Endodermal cell (in vitro differentiated cells): Measurements from ENCODE around the gene PLOD2. TPM values are rescaled to one million over a fixed set of nuclear protein-coding genes. Genes with fewer than 3 reads are reported as not detected.

Experiments
- DNase-seq: peaks from one replicate; pipeline ENCODE4 v3.0.0-alpha.2; 2017
- H3K27ac ChIP-seq: 2 replicates; pipeline ENCODE4 v1.5.1; 2013; ENCODE audit warnings: mild to moderate bottlenecking, low read depth, low read length, moderate library complexity
- H3K27me3 ChIP-seq: 2 replicates; pipeline ENCODE4 v1.6.1; 2013; ENCODE audit warnings: mild to moderate bottlenecking, low read length, moderate library complexity; ENCODE audit not compliant: insufficient read depth, control insufficient read depth, poor library complexity, severe bottlenecking
- H3K36me3 ChIP-seq: 2 replicates; pipeline ENCODE4 v1.7.0; 2013; ENCODE audit warnings: mild to moderate bottlenecking, low read length, moderate library complexity; ENCODE audit not compliant: control insufficient read depth, insufficient read depth
- H3K4me1 ChIP-seq: one replicate; pipeline ENCODE4 v1.7.0; 2013; ENCODE audit warnings: low read length; ENCODE audit not compliant: control insufficient read depth, insufficient read depth
- H3K4me3 ChIP-seq: 2 replicates; pipeline ENCODE4 v1.5.1; 2013; ENCODE audit warnings: mild to moderate bottlenecking, low read length, moderate library complexity
- H3K9ac ChIP-seq: 2 replicates; pipeline ENCODE4 v1.6.1; 2013; ENCODE audit warnings: mild to moderate bottlenecking, low read length, moderate library complexity; ENCODE audit not compliant: poor library complexity, severe bottlenecking; ENCODE audit errors: extremely low read depth
- H3K9me3 ChIP-seq: 2 replicates; pipeline ENCODE4 v1.6.1; 2013; ENCODE audit warnings: mild to moderate bottlenecking, low read length, moderate library complexity; ENCODE audit not compliant: control insufficient read depth
- H3K27ac Mint-ChIP-seq: 2 replicates; pipeline ENCODE4 v1.8.0; 2020; ENCODE audit warnings: mixed read lengths
- H3K27me3 Mint-ChIP-seq: 2 replicates; pipeline ENCODE4 v1.8.0; 2021; ENCODE audit warnings: mild to moderate bottlenecking, mixed read lengths; ENCODE audit not compliant: insufficient read depth
- H3K36me3 Mint-ChIP-seq: 2 replicates; pipeline ENCODE4 v1.8.0; 2020; ENCODE audit warnings: low read depth, mixed read lengths
- H3K4me1 Mint-ChIP-seq: 2 replicates; pipeline ENCODE4 v1.8.0; 2020; ENCODE audit warnings: mixed read lengths
- H3K4me3 Mint-ChIP-seq: 2 replicates; pipeline ENCODE4 v1.8.0; 2020; ENCODE audit warnings: mild to moderate bottlenecking, moderate library complexity, mixed read lengths
- H3K9me3 Mint-ChIP-seq: 2 replicates; pipeline ENCODE4 v1.8.0; 2020; ENCODE audit warnings: mild to moderate bottlenecking, mixed read lengths
- CTCF ChIP-seq: fragments of 200-600 bp; sonication (generic); conservative IDR thresholded peaks from 2 replicates; pipeline ENCODE4 v1.5.0; 2021; ENCODE audit warnings: antibody characterized with exemption, mild to moderate bottlenecking
- WGBS, 2 experiments: methylation state at CpG; one replicate each; pipeline versions ENCODE4 v1.1.5 to v1.1.7; 2013; ENCODE audit warnings: missing lambda C conversion rate in 2 of 2, mixed read lengths in 1 of 2; ENCODE audit not compliant: insufficient coverage in 1 of 2, insufficient read length in 1 of 2; 5-methylcytosine and 5-hydroxymethylcytosine counted together
- total RNA-seq, 2 donors: library from RNA; stranded (reverse); fragmentation: NEBNext Ultra II Directional in 1 of 2; extraction: Animal tissue kit (Norgen Biotek cat#: 25700) in 1 of 2; gene quantifications; 2 replicates in 1 of 2; 3 replicates in 1 of 2; pipeline ENCODE4 v1.2.1, GENCODE V29; 2021

The PLOD2 gene
- total RNA-seq, 2 donors from 2014 or later = 37.9 to 65.5 TPM

GRCh38 chr3:146139586-146140110 lies 21.3 kb downstream of the PLOD2 start:
- Histone ChIP-seq H3K27ac (no peak overlapping the region), H3K4me3 (no peak overlapping the region), H3K4me1 (no peaks in the 10 kb centered on the region), H3K9ac (no peak overlapping the region), H3K36me3 (no peaks in the 10 kb centered on the region), H3K9me3 (no peaks in the 10 kb centered on the region), H3K27me3 (no peaks in the 10 kb centered on the region)
- Mint-ChIP-seq H3K4me3 (no peak overlapping the region), H3K27me3 (no peaks in the 10 kb centered on the region), H3K27ac (no peak overlapping the region), H3K9me3 (no peaks in the 10 kb centered on the region), H3K36me3 (no peaks in the 10 kb centered on the region), H3K4me1 (peaks cover 1% of the 10 kb centered on the region)
- 93% methylated on average over 3 of the region's 3 CpGs; no CpG with 5 or more reads in 1 of the 2 experiments for WGBS, 2 experiments
- no peak for DNase-seq
- no peak for TF ChIP-seq CTCF

GRCh38 chr3:146138902-146139301 lies 22.1 kb downstream of the PLOD2 start:
- no peak for TF ChIP-seq CTCF
- Mint-ChIP-seq H3K4me3 (no peak overlapping the region), H3K36me3 (no peaks in the 10 kb centered on the region), H3K27ac (no peak overlapping the region), H3K27me3 (no peaks in the 10 kb centered on the region), H3K4me1 (peaks cover 3% of the 10 kb centered on the region), H3K9me3 (no peaks in the 10 kb centered on the region)
- DNase-seq = no peak
- no peaks in the 10 kb centered on the region for H3K27me3 ChIP-seq
- H3K9me3 ChIP-seq = no peaks in the 10 kb centered on the region
- 94 to 100% methylated on average over 1 to 2 of the region's 2 CpGs for WGBS, 2 experiments
- no peaks in the 10 kb centered on the region for H3K4me1 ChIP-seq
- H3K36me3 ChIP-seq = no peaks in the 10 kb centered on the region
- no peak overlapping the region for H3K9ac ChIP-seq
- H3K27ac ChIP-seq = no peak overlapping the region
- H3K4me3 ChIP-seq = no peak overlapping the region

- WGBS, 2 experiments = 90 to 95% methylated on average over 2 to 3 of the region's 3 CpGs
- Histone ChIP-seq H3K27ac (no peak overlapping the region), H3K9me3 (no peaks in the 10 kb centered on the region), H3K4me3 (no peak overlapping the region), H3K4me1 (no peaks in the 10 kb centered on the region), H3K27me3 (no peaks in the 10 kb centered on the region), H3K9ac (no peak overlapping the region), H3K36me3 (no peaks in the 10 kb centered on the region)
- no peak overlapping the region for H3K4me3 Mint-ChIP-seq
- no peaks in the 10 kb centered on the region for H3K27me3 Mint-ChIP-seq
- H3K9me3 Mint-ChIP-seq = no peaks in the 10 kb centered on the region
- no peak overlapping the region for H3K27ac Mint-ChIP-seq
- TF ChIP-seq CTCF = no peak
- no peak for DNase-seq
- H3K4me1 Mint-ChIP-seq = peaks cover 3% of the 10 kb centered on the region
- no peaks in the 10 kb centered on the region for H3K36me3 Mint-ChIP-seq
These were observed 24.3 kb downstream of the PLOD2 start for GRCh38 chr3:146136647-146137046.
